GM21360 (cell line): ENCODE results near the gene GNPTAB.
"Not testable (repeated sequence)": the region's sequence is repeated elsewhere in the genome, so short reads cannot be mapped to it uniquely, and the experiment has no call there.

ENCODE experiments used
- ATAC-seq: cut with Tn5 transposase; IDR thresholded peaks from one replicate; pipeline ENCODE4 v1.9.1; 2021; ENCODE audit warnings: mild to moderate bottlenecking, moderate library complexity; ENCODE audit not compliant: unreplicated experiment

GNPTAB gene

GRCh38 chr12:101740566-101740965 is 90.2 kb downstream of the GNPTAB start:
- ATAC-seq = no peak

DNA sequence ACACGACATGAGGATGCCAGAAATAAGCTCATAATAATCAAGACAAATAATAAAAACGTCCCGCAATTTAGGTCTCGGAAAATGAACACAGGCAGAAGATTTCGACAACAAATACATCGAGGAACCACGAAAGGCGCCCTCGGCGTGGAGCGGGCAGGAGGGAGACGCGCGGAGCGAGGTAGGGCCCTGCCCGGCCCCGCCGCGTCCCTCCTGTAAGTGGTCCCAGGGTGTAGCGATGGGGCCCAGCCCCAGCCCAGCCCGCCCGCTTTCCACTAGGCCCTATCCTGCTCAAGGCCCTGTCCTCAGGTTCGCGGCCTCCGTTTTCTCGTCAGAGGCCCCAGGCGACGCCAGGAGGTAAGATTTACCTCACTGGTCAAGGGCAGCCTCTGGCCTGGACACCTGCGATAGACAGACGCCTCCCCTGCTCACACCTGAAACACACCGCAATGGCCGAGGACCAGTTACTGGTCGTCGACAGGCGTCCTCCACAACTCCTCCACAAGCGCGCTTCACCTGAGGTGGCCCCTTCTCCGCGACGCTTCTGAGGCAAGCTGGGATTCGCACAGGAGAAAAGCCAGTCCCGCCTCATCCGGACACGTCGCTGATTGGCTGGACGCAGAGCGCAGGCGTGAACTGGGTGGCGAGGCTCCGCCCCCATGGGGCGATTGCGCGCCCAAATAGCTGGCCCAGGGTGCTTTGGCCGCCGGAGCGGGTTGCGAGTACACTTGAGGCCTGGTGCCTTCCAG is 91.7 kb downstream of the GNPTAB start, which contains the start of gene SYCP3:
Gene SYCP3 (minus strand): TSS at position 543 of the 746 bp plus-strand sequence. CDS start 1,527 bp downstream, outside the sequence.
- no peak for ATAC-seq

- no peak for ATAC-seq
These were observed 93.3 kb downstream of the GNPTAB start for GRCh38 chr12:101737476-101737875.

DNA sequence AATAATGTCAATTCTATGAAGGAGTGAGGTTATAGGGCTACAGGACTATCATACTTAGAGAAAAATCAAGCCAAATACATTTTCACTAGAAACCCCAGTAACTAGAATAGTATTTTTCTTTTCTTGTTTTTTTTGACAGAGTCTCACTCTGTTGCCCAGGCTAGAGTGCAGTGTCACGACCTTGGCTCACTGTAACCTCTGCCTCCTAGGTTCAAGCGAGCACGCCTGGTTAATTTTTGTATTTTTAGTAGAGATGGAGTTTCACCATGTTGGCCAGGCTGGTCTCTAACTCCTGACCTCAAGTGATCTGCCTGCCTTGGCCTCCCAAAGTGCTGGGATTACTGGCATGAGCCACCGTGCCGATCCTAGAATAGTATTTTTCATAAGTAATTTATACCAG is 96.3 kb downstream of the GNPTAB start:
- ATAC-seq = not testable (repeated sequence)

DNA sequence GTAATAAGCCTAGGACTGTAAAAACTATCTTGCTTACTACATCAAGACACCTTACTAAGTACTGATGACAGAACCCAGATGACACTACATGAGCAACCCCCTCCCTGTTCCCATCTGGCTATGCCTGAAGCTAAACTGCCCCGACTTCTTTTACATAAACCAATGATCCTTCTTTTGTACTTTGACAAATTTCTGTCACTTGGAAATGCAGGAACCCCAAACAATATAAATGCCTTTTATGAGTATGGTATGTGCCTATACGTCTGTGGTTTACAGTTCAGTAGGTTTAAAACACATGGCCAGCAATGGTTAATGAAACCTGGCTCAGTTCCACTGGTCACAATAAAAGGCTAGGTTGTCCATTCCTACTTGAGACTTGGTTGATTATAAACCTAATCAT is 97.6 kb downstream of the GNPTAB start:
- no peak for ATAC-seq

DNA sequence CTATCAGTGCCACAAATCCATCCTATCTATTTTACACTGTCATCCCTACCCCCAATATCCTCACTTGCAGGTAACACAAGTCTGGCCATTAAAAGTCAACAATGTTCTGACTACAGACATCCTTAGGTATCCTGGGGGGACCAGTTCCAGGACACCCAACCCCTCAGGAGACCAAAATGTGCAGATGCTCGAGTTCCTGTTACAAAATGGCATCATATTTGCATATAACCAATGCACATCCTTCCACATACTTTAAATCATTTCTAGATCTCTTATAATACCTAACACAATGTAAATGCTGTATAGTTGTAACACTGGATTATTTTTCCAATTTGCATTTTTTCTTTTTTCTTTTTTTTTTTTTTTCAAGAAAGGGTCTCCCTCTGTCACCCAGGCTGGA is 98.4 kb downstream of the GNPTAB start:
- ATAC-seq = no peak

- ATAC-seq = no peak
These were observed 100.9 kb downstream of the GNPTAB start for GRCh38 chr12:101729842-101730241.

GRCh38 chr12:101727098-101727497 is 103.7 kb downstream of the GNPTAB start:
- no peak for ATAC-seq

DNA sequence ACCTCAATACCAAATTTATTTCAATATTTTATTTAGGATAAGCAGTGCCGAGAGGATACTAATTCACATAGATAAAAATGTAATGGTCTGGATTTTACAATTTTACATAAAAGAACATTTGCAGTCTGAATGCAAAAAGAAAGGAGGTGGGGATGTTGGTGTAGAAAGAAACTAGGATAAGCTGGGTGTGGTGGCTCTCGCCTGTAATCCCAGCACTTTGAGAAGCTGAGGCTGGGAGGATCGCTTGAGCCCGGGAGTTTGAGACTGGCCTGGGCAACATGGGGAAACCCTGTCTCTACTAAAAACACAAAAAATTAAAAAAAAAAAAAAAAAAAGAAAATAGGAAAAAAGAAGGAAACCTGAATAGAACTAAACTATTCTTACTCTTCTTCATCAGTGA is 108.4 kb downstream of the GNPTAB start:
- ATAC-seq = no peak

DNA sequence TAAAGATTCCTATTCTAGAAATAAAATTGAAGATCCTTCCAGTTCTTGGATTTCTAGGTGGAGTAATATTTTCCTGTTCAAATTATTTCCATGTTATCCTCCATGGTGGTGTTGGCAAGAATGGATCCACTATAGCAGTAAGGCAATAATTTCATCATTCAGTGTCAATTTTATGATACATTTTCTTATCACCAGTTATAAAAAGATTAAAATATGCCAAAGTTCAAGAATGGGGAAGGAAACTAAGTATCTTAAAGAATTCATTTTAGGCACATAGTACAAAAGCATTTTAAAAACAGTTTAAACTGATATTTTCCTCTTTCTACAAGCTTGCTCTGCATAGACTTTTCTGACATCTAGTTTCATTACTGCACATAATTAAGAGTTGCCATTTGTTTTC is 110.6 kb downstream of the GNPTAB start:
- no peak for ATAC-seq

GRCh38 chr12:101719566-101719965 is 111.2 kb downstream of the GNPTAB start:
- no peak for ATAC-seq

- ATAC-seq = no peak
These were observed 115.8 kb downstream of the GNPTAB start for GRCh38 chr12:101714877-101715444.

GRCh38 chr12:101713930-101714329 is 116.8 kb downstream of the GNPTAB start:
- ATAC-seq = no peak

DNA sequence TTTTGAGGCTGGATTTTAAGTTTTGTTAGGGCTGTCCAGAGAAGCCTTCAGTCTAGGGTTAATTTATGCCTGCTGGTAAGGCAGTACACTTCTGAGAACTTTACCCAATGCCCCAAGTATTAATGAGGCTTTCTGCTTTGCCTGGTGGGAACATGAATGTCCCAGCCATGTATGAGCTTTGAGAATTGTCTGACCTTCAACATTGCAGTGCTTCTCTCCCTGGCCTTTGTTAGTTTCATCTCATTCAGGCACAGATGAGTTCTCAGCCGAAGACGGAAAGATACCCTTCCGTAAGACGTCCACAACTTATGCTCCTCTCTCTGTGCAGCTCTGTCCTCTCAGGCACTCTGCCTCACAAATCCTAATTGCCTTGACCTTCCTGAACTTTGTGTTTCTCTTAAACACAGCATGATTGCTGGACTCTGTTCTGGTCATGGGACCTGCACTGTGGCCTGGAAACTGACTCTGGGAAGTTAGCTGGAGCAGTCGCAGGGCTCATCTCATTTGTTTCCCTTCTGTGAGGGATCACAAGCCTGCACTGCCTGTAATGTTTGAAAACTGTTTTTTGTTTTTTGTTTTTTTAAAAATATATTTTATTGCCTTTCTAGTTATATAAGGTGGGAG is 117.6 kb downstream of the GNPTAB start:
- ATAC-seq = no peak

DNA sequence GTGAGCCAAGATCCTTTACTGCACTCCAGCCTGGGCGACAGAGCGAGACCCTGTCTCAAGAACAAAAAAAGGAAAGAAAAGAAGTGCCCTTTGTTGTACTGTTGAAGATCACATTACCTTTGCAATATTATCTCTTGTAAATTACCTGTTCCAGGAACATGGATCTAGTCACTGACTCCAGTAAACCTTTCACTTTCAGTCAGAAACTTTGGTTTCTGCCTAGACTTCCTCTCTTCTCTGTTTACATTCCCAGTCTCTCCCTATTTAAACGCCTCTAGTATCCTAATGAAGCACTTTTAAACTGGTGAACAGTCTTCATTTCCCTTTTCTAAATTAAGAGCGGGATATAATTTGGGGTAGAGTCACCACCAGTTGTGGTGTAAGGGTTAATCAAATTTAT is 120.5 kb downstream of the GNPTAB start:
- no peak for ATAC-seq

GRCh38 chr12:101707131-101707782 is 123.5 kb downstream of the GNPTAB start:
- no peak for ATAC-seq

- ATAC-seq = no peak
These were observed 124.4 kb downstream of the GNPTAB start for GRCh38 chr12:101706403-101706802.

DNA sequence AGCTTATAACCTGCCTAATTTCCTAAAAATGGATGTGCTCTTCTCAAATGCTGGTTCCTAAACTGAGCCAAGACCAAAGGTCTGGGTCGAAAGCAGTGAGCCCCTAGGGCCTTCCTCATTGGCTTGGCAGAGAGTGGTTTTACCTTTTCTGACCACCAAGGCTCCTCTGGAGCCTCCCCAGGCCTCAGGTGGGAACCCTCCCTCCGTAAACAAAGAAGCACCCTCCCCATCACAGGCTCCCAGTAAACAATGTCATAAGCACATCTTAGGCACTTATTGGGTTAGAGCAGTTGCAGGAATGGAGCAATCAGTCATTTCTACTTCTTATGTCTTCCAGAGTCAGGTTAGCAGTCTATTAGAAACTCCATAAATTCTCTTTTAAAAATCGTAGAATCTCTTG is 127.3 kb downstream of the GNPTAB start:
- ATAC-seq = no peak

GRCh38 chr12:101700299-101700820 is 130.4 kb downstream of the GNPTAB start:
- no peak for ATAC-seq

DNA sequence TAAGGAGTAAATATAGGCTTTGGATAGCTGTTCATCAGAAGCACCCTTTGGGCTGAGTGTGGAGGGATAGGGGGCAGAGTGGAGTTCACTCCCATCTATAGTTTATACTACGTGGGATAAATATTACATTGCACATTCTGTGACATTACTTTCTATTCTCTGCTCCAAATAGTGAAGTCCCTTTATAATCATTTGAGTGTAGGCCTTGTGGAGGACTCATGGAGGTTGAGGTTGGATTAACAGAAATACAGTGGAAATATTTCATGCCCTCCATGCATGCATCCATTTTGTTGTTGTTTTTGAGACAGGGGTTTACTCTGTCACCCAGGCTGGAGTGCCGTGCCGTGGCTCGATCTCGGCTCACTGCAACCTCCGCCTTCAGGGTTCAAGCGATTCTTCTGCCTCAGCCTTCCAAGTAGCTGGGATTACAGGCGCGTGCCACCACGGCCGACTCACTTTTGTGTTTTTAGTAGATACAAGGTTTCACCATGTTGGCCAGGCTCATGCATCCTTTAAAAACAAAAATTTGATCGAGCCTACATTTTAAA is 131.9 kb downstream of the GNPTAB start:
- no peak for ATAC-seq
